BLaER1 (cell line): ENCODE results near the gene MAP2K5.

Source experiments
- H3K27ac ChIP-seq: shearing (Covaris generic); formaldehyde crosslinking; 2 replicates; pipeline ENCODE4 v1.8.1; 2022
- H3K27me3 ChIP-seq: shearing (Covaris generic); formaldehyde crosslinking; 2 replicates; pipeline ENCODE4 v1.8.1; 2022
- H3K36me3 ChIP-seq: shearing (Covaris generic); formaldehyde crosslinking; 2 replicates; pipeline ENCODE4 v1.8.1; 2022
- H3K4me1 ChIP-seq: shearing (Covaris generic); formaldehyde crosslinking; 2 replicates; pipeline ENCODE4 v1.8.1; 2022
- H3K4me2 ChIP-seq: shearing (Covaris generic); formaldehyde crosslinking; 2 replicates; pipeline ENCODE4 v1.8.1; 2022
- H3K4me3 ChIP-seq: shearing (Covaris generic); formaldehyde crosslinking; 2 replicates; pipeline ENCODE4 v1.8.1; 2022
- H3K9ac ChIP-seq: shearing (Covaris generic); formaldehyde crosslinking; 2 replicates; pipeline ENCODE4 v1.8.1; 2022
- H3K9me3 ChIP-seq: shearing (Covaris generic); formaldehyde crosslinking; 2 replicates; pipeline ENCODE4 v1.8.1; 2022
- H4K20me1 ChIP-seq: shearing (Covaris generic); formaldehyde crosslinking; 2 replicates; pipeline ENCODE4 v1.8.1; 2022
- Cebpa-rat ChIP-seq: shearing (Covaris generic); IDR thresholded peaks from 2 replicates; pipeline ENCODE4 v1.8.1; 2022

MAP2K5 gene

DNA sequence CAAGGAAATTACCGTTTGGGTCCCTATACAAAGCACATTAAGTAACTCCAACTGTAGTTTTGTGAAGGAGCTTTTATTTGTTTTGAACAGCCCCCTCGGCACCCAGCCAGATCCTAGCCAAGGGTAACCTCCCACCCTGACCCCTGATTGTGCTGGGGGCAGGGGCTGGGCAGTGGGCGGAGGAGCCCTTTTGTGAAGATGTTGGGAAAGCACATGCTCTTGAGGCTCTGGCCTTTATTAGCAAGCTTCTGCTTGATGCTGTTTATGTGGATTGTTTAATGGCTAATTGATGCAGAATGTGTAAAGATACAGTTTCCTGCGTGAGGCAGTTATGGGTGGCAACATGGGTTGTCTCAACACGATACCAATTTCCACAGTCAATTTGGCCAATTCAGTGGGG lies 136.5 kb downstream of the MAP2K5 start:
- H3K36me3 ChIP-seq, result peaks cover 34% of the 10 kb centered on the region
- no peaks in the 10 kb centered on the region for H3K27me3 ChIP-seq
- no peak overlapping the region for H3K4me2 ChIP-seq
- no peaks in the 10 kb centered on the region for H3K4me1 ChIP-seq
- no peak overlapping the region for H3K9ac ChIP-seq
- H4K20me1 ChIP-seq, result no peaks in the 10 kb centered on the region
- no peak overlapping the region for H3K27ac ChIP-seq
- TF ChIP-seq Cebpa-rat, result no peak
- no peak overlapping the region for H3K4me3 ChIP-seq
- peaks cover 14% of the 10 kb centered on the region for H3K9me3 ChIP-seq

DNA sequence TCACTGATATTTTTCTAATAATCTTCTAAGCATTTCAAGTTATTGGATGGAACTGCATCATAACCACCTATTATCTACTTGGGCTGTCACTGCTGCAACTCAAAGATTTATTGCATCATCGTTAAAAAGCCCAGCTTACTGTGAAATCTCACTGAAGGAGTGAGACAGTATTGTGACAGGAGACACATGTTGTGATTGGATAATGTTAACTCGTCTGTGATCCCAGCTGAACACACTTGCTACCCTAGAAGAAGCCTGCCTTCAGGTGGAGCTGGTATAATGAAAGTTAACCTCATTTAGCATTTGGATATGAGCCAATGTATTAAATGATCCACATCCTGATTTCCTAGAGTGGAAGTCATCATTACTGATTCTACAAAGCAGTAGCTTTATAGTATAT lies 138.1 kb downstream of the MAP2K5 start:
- TF ChIP-seq Cebpa-rat, result peak; percentile 47; the same call in 1 of the 2 replicates
- Histone ChIP-seq H4K20me1 (no peaks in the 10 kb centered on the region), H3K36me3 (peaks cover 34% of the 10 kb centered on the region), H3K9me3 (peaks cover 30% of the 10 kb centered on the region), H3K9ac (no peak overlapping the region), H3K4me2 (no peak overlapping the region), H3K27me3 (no peaks in the 10 kb centered on the region), H3K4me1 (no peaks in the 10 kb centered on the region), H3K4me3 (no peak overlapping the region), H3K27ac (no peak overlapping the region)

DNA sequence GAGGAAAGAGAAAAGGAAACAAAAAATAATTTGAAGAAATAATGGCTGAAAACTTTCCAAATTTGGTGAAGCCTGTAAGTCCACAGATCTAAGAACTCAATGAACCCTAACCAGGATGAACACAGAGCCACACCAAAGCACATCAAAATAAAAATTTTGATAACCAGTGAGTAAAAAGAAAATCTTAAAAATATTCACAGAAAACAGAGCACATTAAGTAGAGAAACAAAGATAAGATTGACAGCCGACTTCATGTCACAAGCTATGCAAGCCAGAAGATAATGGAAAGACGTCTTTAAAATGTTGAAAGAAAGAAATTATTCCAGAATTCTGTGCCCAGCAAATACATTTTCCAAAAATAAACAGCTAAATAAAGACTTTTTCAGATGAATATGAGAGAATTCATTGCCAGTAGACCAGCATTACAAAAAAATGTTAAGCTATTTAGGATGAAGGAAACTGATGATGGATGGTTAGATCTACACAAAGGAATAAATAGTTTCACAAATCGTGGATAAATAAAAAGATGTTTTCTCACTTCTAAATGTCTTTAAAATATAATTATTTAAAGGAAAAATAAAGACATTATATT lies 142.6 kb downstream of the MAP2K5 start:
- Histone ChIP-seq H3K27ac (no peak overlapping the region), H3K36me3 (peaks cover 28% of the 10 kb centered on the region), H4K20me1 (no peaks in the 10 kb centered on the region), H3K4me2 (no peak overlapping the region), H3K9me3 (peaks cover 38% of the 10 kb centered on the region), H3K4me1 (peaks cover under 1% of the 10 kb centered on the region; the same call in 1 of the 2 replicates), H3K9ac (no peak overlapping the region), H3K27me3 (no peaks in the 10 kb centered on the region), H3K4me3 (no peak overlapping the region)
- TF ChIP-seq Cebpa-rat, result no peak

DNA sequence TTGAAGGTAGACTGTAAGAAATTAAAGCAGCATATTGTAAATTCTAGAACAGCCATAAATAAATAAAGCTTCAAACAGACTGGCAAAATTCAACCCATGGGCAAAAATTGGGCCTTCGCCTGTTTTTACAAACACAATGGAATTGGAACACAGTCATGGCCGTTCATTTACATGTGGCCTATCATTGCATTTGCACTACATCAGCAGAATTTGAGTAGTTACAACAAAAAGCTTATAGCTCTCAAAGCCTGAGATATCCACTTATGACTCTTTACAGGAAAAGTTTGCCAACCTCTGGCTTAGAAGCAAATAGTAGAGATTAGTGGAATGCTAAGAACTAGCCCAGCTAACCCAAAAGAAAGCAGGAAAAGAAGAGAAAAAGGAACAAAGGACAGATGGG lies 143.2 kb downstream of the MAP2K5 start:
- no peak overlapping the region for H3K4me3 ChIP-seq
- H3K27ac ChIP-seq, result no peak overlapping the region
- no peak for TF ChIP-seq Cebpa-rat
- H3K4me2 ChIP-seq, result no peak overlapping the region
- no peaks in the 10 kb centered on the region for H4K20me1 ChIP-seq
- peaks cover 7% of the 10 kb centered on the region for H3K4me1 ChIP-seq
- peaks cover 24% of the 10 kb centered on the region for H3K36me3 ChIP-seq
- peaks cover 38% of the 10 kb centered on the region for H3K9me3 ChIP-seq
- H3K27me3 ChIP-seq, result no peaks in the 10 kb centered on the region
- no peak overlapping the region for H3K9ac ChIP-seq

DNA sequence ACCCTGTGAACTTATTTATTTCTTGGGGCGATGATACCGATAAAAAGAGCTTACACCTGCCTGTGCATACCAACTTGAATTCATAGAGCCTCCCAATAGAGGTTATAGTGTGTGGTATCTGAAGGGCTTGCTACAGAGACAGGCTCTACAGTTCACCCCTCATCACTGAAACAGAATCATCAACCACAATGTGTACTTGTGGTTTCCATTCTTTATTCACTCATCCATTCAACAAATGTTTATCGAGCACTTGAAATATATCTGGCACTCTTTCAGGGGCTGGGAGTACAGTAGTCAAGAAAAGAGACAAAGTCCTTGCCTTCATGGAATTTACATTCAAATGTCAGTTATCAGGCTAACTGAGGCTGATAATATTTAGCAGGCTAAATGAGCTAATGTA lies 148.4 kb downstream of the MAP2K5 start:
- Histone ChIP-seq H3K4me2 (peak overlapping the region; percentile 36), H3K27ac (no peak overlapping the region), H3K4me1 (peaks cover 14% of the 10 kb centered on the region), H3K36me3 (peaks cover 4% of the 10 kb centered on the region; the same call in 1 of the 2 replicates), H4K20me1 (no peaks in the 10 kb centered on the region), H3K9me3 (peaks cover 4% of the 10 kb centered on the region), H3K27me3 (no peaks in the 10 kb centered on the region), H3K9ac (no peak overlapping the region), H3K4me3 (no peak overlapping the region)
- TF ChIP-seq Cebpa-rat, result no peak

DNA sequence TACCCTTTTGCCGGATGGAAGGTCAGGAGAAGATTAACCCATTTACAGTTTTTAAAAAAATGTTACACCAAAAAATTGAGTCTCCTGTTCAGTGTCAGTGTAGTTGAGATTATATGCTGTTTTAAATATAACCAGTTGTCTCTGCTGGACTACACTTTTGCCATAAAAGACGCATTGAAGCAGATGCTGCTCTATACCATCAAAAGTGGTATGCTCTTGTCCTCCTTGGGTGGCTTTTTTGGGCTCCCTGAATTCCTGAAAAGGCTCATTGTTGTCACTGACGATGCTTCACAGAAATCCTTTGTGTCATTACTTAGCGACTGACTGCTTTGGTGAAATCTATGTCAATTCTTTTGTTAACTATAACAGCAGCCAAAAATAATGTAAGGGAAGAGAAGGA lies 148.9 kb downstream of the MAP2K5 start:
- no peaks in the 10 kb centered on the region for H3K36me3 ChIP-seq
- H3K4me3 ChIP-seq, result no peak overlapping the region
- peaks cover 14% of the 10 kb centered on the region for H3K4me1 ChIP-seq
- H3K27me3 ChIP-seq, result no peaks in the 10 kb centered on the region
- no peaks in the 10 kb centered on the region; the same call in 1 of the 2 replicates for H3K9me3 ChIP-seq
- H3K4me2 ChIP-seq, result peak overlapping the region; percentile 36; the same call in 1 of the 2 replicates
- no peaks in the 10 kb centered on the region for H4K20me1 ChIP-seq
- H3K27ac ChIP-seq, result no peak overlapping the region
- no peak overlapping the region for H3K9ac ChIP-seq
- no peak for TF ChIP-seq Cebpa-rat

DNA sequence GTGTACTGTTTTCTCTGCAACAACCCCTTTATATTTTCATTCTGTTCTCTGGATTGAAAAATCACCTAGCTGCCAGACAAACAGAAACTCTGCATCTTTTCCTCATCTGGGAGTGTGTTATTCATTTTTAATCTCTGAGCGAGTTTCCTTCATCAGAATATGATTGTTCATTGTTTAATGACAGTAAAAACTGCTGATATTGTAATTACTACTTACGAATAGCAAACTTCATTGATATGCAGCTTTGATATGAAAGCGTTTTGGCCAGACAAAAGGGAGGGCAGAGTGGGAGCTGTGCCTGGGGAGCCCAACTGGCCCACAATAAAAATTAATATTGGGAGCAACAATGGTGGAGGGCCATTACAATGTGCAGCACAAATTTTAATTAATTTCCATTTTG lies 150.1 kb downstream of the MAP2K5 start:
- Histone ChIP-seq H3K27me3 (no peaks in the 10 kb centered on the region), H3K36me3 (no peaks in the 10 kb centered on the region), H3K9ac (no peak overlapping the region), H3K4me3 (no peak overlapping the region), H3K9me3 (no peaks in the 10 kb centered on the region), H4K20me1 (no peaks in the 10 kb centered on the region), H3K27ac (no peak overlapping the region), H3K4me2 (no peak overlapping the region), H3K4me1 (peaks cover 14% of the 10 kb centered on the region)
- no peak for TF ChIP-seq Cebpa-rat

DNA sequence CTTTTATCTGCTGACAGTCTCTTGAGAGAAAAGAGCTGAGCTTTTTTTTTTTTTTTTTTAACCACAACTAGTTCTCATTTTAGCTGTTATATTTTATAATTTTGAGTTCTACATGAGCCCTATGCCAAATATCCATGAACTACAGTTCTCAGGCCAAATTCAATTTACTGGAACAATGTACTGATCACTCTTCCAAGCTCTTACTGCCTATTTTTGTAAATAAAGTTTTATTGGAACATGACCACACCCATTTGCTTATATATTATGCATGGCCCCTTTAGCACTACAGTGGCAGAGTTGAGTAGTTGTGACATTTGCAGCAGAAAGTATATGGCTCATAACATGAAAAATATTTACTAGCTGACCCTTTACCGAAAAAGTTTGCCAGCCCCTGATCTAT lies 153.6 kb downstream of the MAP2K5 start:
- no peaks in the 10 kb centered on the region for H4K20me1 ChIP-seq
- H3K9ac ChIP-seq, result no peak overlapping the region

DNA sequence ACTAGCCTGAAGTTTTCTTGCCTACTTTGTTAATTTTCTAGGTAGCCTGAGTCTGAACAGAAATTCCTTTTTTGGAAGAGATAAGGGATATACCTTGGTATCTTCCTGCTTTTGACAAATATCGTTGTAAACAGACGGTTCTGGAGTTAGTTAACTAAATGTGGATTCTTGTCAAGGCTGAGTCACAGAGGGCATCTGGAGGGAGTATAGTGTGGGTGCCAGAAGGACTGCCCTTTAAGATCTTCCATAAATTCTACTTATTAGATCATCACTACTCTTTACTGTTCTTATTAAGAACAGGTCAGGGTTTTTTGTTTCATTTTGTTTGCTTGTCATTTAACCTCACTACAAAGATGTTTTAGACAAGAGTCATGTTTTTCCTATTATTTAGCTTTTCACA lies 157.5 kb downstream of the MAP2K5 start:
- Histone ChIP-seq H3K27ac (no peak overlapping the region), H3K9ac (no peak overlapping the region), H3K9me3 (peaks cover 9% of the 10 kb centered on the region), H3K27me3 (no peaks in the 10 kb centered on the region), H3K4me1 (no peaks in the 10 kb centered on the region), H3K36me3 (peaks cover 27% of the 10 kb centered on the region), H4K20me1 (no peaks in the 10 kb centered on the region), H3K4me3 (no peak overlapping the region), H3K4me2 (no peak overlapping the region)
- no peak for TF ChIP-seq Cebpa-rat

More for the DNA sequence above, 153.6 kb downstream of the MAP2K5 start:
- Histone ChIP-seq H3K9me3 (peaks cover 9% of the 10 kb centered on the region), H3K27me3 (no peaks in the 10 kb centered on the region), H3K4me2 (no peak overlapping the region), H3K4me3 (no peak overlapping the region), H3K36me3 (peaks cover 17% of the 10 kb centered on the region), H3K4me1 (peaks cover 4% of the 10 kb centered on the region), H3K27ac (no peak overlapping the region)
- TF ChIP-seq Cebpa-rat, result no peak

DNA sequence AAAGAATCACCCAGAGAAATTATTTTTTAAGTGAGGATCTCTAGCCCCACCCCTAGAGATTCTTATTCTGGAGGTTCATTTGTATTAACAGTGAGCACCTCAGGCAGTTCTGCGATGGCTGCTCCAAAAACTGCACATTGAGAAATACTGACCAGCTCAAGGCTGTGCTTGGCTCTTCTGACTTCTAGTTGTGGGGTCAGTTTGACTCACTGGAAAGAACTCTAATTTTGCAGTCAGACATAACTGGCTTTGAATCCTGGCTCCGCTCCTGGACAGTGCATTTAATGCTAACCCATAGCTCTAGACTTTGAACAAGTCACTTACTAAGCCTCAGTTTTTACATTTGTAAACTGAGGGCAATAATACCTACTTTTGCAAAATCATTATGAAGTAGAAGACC lies 159.2 kb downstream of the MAP2K5 start:
- no peak overlapping the region for H3K4me2 ChIP-seq
- H3K9ac ChIP-seq, result no peak overlapping the region
- H3K4me3 ChIP-seq, result no peak overlapping the region
- H3K27me3 ChIP-seq, result no peaks in the 10 kb centered on the region
- no peak overlapping the region for H3K27ac ChIP-seq
- TF ChIP-seq Cebpa-rat, result no peak
- H4K20me1 ChIP-seq, result no peaks in the 10 kb centered on the region
- peaks cover 35% of the 10 kb centered on the region for H3K36me3 ChIP-seq
- peaks cover 9% of the 10 kb centered on the region for H3K9me3 ChIP-seq
- H3K4me1 ChIP-seq, result no peaks in the 10 kb centered on the region
